IMR-90 (cell line): ENCODE measurements around the gene TP53TG5. TPM values are rescaled to one million over a fixed set of nuclear protein-coding genes. Genes with fewer than 3 reads are reported as not detected.

Experiments
- ATAC-seq: fragments of 200-7000 bp; cut with Tn5 transposase; 2 replicates; pipeline ENCODE4 v1.9.1; 2020; ENCODE audit warnings: low read depth, mild to moderate bottlenecking, moderate library complexity
- BruUV-seq: library from RNA; stranded (reverse); fragments of 400-500 nt; replicated peaks from 2 replicates; lab custom pipeline; 2021; lab: Mats Ljungman, UMichigan
- CTCF ChIA-PET: fragments of 300-600 bp; formaldehyde crosslinking; extraction: SDS; loops from one replicate; lab custom pipeline; 2021; ENCODE audit warnings: antibody characterized with exemption; lab: Yijun Ruan, JAX
- POLR2A ChIA-PET: fragments of 300-600 bp; sonication (Branson Sonifier 250); formaldehyde crosslinking; loops from one replicate; lab custom pipeline; 2022; ENCODE audit warnings: antibody characterized with exemption; ENCODE audit not compliant: unreplicated experiment; lab: Charles Lee
- DNase-seq: peaks from one replicate; pipeline ENCODE4 v3.0.0; 2013
- H2AFZ ChIP-seq: replicated peaks from 2 replicates; pipeline ENCODE3; 2013; ENCODE audit warnings: low read length, mild to moderate bottlenecking; ENCODE audit not compliant: poor library complexity
- H2AK5ac ChIP-seq: 2 replicates; pipeline ENCODE4 v1.6.1; 2013; ENCODE audit warnings: low read depth, low read length, inconsistent platforms
- H2AK9ac ChIP-seq: replicated peaks from 2 replicates; pipeline ENCODE3; 2013; ENCODE audit warnings: mild to moderate bottlenecking, low read depth, low read length, moderate library complexity; ENCODE audit not compliant: poor library complexity
- H2BK120ac ChIP-seq: 2 replicates; pipeline ENCODE4 v1.6.1; 2013; ENCODE audit warnings: low read depth, low read length, inconsistent platforms
- H2BK15ac ChIP-seq: 3 replicates; pipeline ENCODE4 v1.6.1; 2013; ENCODE audit warnings: low read depth, low read length, inconsistent platforms
- H2BK20ac ChIP-seq: 2 replicates; pipeline ENCODE4 v1.6.1; 2013; ENCODE audit warnings: low read depth, mild to moderate bottlenecking, inconsistent platforms, low read length, moderate library complexity
- H2BK5ac ChIP-seq: 2 replicates; pipeline ENCODE4 v1.6.1; 2013; ENCODE audit warnings: mild to moderate bottlenecking, low read depth, low read length, inconsistent platforms; ENCODE audit not compliant: poor library complexity, severe bottlenecking
- H3K14ac ChIP-seq: replicated peaks from 2 replicates; pipeline ENCODE4 v1.6.1; 2013; ENCODE audit warnings: low read depth, low read length, inconsistent platforms
- H3K18ac ChIP-seq: 2 replicates; pipeline ENCODE4 v1.6.1; 2013; ENCODE audit warnings: low read depth, low read length, control low read depth
- H3K23ac ChIP-seq: 2 replicates; pipeline ENCODE4 v1.6.1; 2013; ENCODE audit warnings: low read depth, low read length, inconsistent platforms
- H3K27ac ChIP-seq: 2 replicates; pipeline ENCODE4 v1.5.1; 2013; ENCODE audit warnings: mild to moderate bottlenecking, control low read depth, low read length; ENCODE audit not compliant: insufficient read depth
- H3K27me3 ChIP-seq: 2 replicates; pipeline ENCODE4 v1.6.1; 2013; ENCODE audit warnings: low read length; ENCODE audit not compliant: control insufficient read depth, insufficient read depth
- H3K36me3 ChIP-seq: 2 replicates; pipeline ENCODE4 v1.6.1; 2013; ENCODE audit warnings: low read length, mixed read lengths; ENCODE audit not compliant: control insufficient read depth, insufficient read depth
- H3K4ac ChIP-seq: 2 replicates; pipeline ENCODE4 v1.6.1; 2013; ENCODE audit warnings: low read depth, low read length, inconsistent platforms
- H3K4me1 ChIP-seq: 2 replicates; pipeline ENCODE4 v1.6.1; 2013; ENCODE audit warnings: low read length, mixed read lengths; ENCODE audit not compliant: control insufficient read depth, insufficient read depth
- H3K4me2 ChIP-seq: 2 replicates; pipeline ENCODE4 v1.6.1; 2013; ENCODE audit warnings: low read depth, mild to moderate bottlenecking, control low read depth, low read length, moderate library complexity
- H3K4me3 ChIP-seq: 2 replicates; pipeline ENCODE4 v1.5.1; 2013; ENCODE audit warnings: low read depth, mild to moderate bottlenecking, control low read depth, low read length, moderate library complexity; ENCODE audit not compliant: insufficient read depth
- H3K56ac ChIP-seq: 2 replicates; pipeline ENCODE4 v1.6.1; 2013; ENCODE audit warnings: low read length, inconsistent platforms; ENCODE audit not compliant: insufficient read depth; ENCODE audit errors: extremely low read depth
- H3K79me1 ChIP-seq, 2 experiments: 2 replicates each; pipeline ENCODE4 v1.6.1; 2013; ENCODE audit warnings: low read length in 2 of 2, inconsistent platforms in 1 of 2, low read depth in 1 of 2
- H3K9ac ChIP-seq: 2 replicates; pipeline ENCODE4 v1.6.1; 2013; ENCODE audit warnings: low read depth, low read length, control low read depth
- H3K9me1 ChIP-seq: 2 replicates; pipeline ENCODE4 v1.6.1; 2013; ENCODE audit warnings: low read length, inconsistent platforms; ENCODE audit not compliant: insufficient read depth
- H3K9me3 ChIP-seq: 2 replicates; pipeline ENCODE4 v1.6.1; 2013; ENCODE audit warnings: low read length; ENCODE audit not compliant: control insufficient read depth, insufficient read depth
- H4K20me1 ChIP-seq: 2 replicates; pipeline ENCODE4 v1.6.1; 2013; ENCODE audit warnings: low read length, inconsistent platforms; ENCODE audit not compliant: insufficient read depth
- H4K5ac ChIP-seq: 2 replicates; pipeline ENCODE4 v1.6.1; 2013; ENCODE audit warnings: mild to moderate bottlenecking, low read depth, low read length, control low read depth
- H4K8ac ChIP-seq, 2 experiments: 2 replicates each; pipeline ENCODE4 v1.6.1; 2013; ENCODE audit warnings: low read depth in 2 of 2, low read length in 2 of 2, control low read depth in 1 of 2, inconsistent platforms in 1 of 2
- H4K91ac ChIP-seq: 2 replicates; pipeline ENCODE4 v1.6.1; 2013; ENCODE audit warnings: low read depth, low read length, inconsistent platforms; ENCODE audit not compliant: insufficient read depth
- BHLHE40 ChIP-seq: fragments of 150-350 bp; IDR thresholded peaks from 2 replicates; pipeline ENCODE4 v1.6.1; 2016; ENCODE audit warnings: mild to moderate bottlenecking, low read depth, low read length
- CEBPB ChIP-seq: IDR thresholded peaks from 2 replicates; pipeline ENCODE4 v1.6.1; 2012; ENCODE audit warnings: low read depth, low read length, improper control_type of control experiment
- CHD1 ChIP-seq: IDR thresholded peaks from 2 replicates; pipeline ENCODE4 v1.6.1; 2012; ENCODE audit warnings: low read depth, low read length, improper control_type of control experiment
- ELK1 ChIP-seq: fragments of 150-350 bp; IDR thresholded peaks from 2 replicates; pipeline ENCODE4 v1.6.1; 2016; ENCODE audit warnings: low read depth, mild to moderate bottlenecking, low read length, moderate library complexity, borderline replicate concordance
- MAFK ChIP-seq: IDR thresholded peaks from 2 replicates; pipeline ENCODE4 v1.6.1; 2012; ENCODE audit warnings: low read depth, low read length, improper control_type of control experiment
- MAZ ChIP-seq: IDR thresholded peaks from 2 replicates; pipeline ENCODE4 v1.6.1; 2012; ENCODE audit warnings: low read depth, mild to moderate bottlenecking, low read length, improper control_type of control experiment, moderate library complexity, borderline replicate concordance
- MXI1 ChIP-seq: IDR thresholded peaks from 2 replicates; pipeline ENCODE4 v1.6.1; 2012; ENCODE audit warnings: low read depth, mild to moderate bottlenecking, low read length, moderate library complexity, borderline replicate concordance
- NFE2L2 ChIP-seq: fragments of 150-350 bp; IDR thresholded peaks from 2 replicates; pipeline ENCODE4 v1.6.1; 2016; ENCODE audit warnings: low read depth, mild to moderate bottlenecking, low read length
- POLR2A ChIP-seq: IDR thresholded peaks from 2 replicates; pipeline ENCODE4 v1.6.1; 2012; ENCODE audit warnings: mild to moderate bottlenecking, low read depth, low read length
- RAD21 ChIP-seq: IDR thresholded peaks from 2 replicates; pipeline ENCODE4 v1.6.1; 2012; ENCODE audit warnings: low read length, improper control_type of control experiment
- RFX5 ChIP-seq: IDR thresholded peaks from 2 replicates; pipeline ENCODE4 v1.8.0; 2012; ENCODE audit warnings: low read depth, mild to moderate bottlenecking, low read length, moderate library complexity
- WGBS, 2 experiments: methylation state at CpG; one replicate each; pipeline versions ENCODE4 v1.1.5 to v1.1.7; 2013; ENCODE audit warnings: missing lambda C conversion rate in 2 of 2; ENCODE audit not compliant: insufficient read length in 1 of 2; ENCODE audit errors: extremely low coverage in 2 of 2; 5-methylcytosine and 5-hydroxymethylcytosine counted together
- dilution Hi-C: fragments of 300-500 bp; cut with HindIII; formaldehyde crosslinking; loops from one replicate; pipeline ENCODE4 v1.14.3; 2018; ENCODE audit warnings: low sequenced_read_pairs; ENCODE audit not compliant: unreplicated experiment
- in situ Hi-C: fragments of 300-500 bp; cut with MboI; formaldehyde crosslinking; loops from 3 replicates; pipeline ENCODE4 v1.14.3; 2019; ENCODE audit warnings: low sequenced_read_pairs, inconsistent platforms, mixed read lengths
- intact Hi-C: fragments of 100-400 bp; cut with micrococcal nuclease; formaldehyde crosslinking; loops from 2 replicates; pipeline ENCODE4 v1.10.0; 2022
- polyA plus RNA-seq, 3 experiments: library from polyadenylated mRNA; depleted of rRNA; stranded (reverse); fragments of >200 nt; gene quantifications; 2 replicates each; pipeline ENCODE4 v1.2.3, GENCODE V29; 2012; ENCODE audit warnings: low replicate concordance in 1 of 3
- total RNA-seq: library from RNA; depleted of rRNA; stranded (reverse); fragments of >200 nt; gene quantifications from 2 replicates; pipeline ENCODE4 v1.2.3, GENCODE V29; 2012
- TF ChIP-seq, protein P1 (sequence below): conservative IDR thresholded peaks from 2 replicates; pipeline ENCODE4 v1.5.1; 2012; ENCODE audit warnings: mild to moderate bottlenecking, low read depth, low read length, improper control_type of control experiment
- TF ChIP-seq, protein P2 (sequence below): fragments of 150-350 bp; IDR thresholded peaks from 2 replicates; pipeline ENCODE4 v1.6.1; 2017; ENCODE audit warnings: mild to moderate bottlenecking, antibody characterized with exemption, low read length, low read depth

The TP53TG5 gene
- total and polyA plus RNA-seq, 2 of the 4 experiments (the other 2 are of a cell fraction) = not detected

DNA sequence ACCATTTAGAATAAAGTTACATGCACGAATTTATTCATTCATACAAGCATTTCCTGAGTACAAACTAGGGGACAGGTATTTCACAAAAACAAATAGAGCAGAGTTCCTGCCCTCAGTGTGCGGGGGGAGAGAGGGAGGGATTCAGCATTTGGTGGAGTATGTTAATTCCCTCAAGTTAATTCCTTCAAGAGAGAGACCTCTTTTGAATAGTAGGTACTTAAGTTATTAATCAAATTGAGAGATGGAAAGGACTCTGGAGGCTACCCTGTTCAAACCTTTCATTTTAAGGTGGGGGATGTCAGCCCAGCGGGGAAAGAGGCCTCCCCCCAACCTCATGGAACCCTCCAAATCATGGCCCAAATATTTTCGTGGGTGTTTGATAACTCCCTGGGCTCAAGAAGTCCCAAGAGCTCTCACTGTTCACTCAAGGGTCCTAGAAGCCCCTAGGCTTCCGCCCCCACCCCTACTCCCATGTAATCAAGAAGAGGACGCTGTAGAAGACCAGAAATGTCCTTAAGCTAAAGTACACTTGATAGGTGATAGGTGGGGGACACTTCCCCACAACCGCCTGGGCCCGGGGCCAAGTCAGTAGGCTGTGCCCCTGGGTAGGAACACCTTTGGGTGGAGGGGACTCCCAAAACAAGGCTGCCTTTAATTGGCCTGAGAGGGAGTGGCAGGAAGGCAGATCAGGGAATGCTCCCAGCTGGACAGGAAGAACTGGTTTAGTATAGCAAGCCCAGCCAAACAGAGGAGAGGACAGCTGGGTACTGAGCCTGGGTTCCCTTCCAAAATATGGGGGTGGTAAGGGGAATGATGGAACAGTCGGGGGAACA lies 32.8 kb downstream of the TP53TG5 start:
- peak overlapping the region; percentile 92 for H3K23ac ChIP-seq
- TF ChIP-seq, protein P1, sequence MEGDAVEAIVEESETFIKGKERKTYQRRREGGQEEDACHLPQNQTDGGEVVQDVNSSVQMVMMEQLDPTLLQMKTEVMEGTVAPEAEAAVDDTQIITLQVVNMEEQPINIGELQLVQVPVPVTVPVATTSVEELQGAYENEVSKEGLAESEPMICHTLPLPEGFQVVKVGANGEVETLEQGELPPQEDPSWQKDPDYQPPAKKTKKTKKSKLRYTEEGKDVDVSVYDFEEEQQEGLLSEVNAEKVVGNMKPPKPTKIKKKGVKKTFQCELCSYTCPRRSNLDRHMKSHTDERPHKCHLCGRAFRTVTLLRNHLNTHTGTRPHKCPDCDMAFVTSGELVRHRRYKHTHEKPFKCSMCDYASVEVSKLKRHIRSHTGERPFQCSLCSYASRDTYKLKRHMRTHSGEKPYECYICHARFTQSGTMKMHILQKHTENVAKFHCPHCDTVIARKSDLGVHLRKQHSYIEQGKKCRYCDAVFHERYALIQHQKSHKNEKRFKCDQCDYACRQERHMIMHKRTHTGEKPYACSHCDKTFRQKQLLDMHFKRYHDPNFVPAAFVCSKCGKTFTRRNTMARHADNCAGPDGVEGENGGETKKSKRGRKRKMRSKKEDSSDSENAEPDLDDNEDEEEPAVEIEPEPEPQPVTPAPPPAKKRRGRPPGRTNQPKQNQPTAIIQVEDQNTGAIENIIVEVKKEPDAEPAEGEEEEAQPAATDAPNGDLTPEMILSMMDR = no peak
- TF ChIP-seq MAZ = no peak
- no peak for TF ChIP-seq ELK1
- TF ChIP-seq CEBPB = no peak
- TF ChIP-seq RFX5 = no peak
- TF ChIP-seq MXI1 = no peak
- TF ChIP-seq NFE2L2 = no peak
- TF ChIP-seq RAD21 = no peak
- no peak; the same call in none of the 2 replicates for TF ChIP-seq POLR2A
- TF ChIP-seq MAFK = no peak
- TF ChIP-seq, protein P2, sequence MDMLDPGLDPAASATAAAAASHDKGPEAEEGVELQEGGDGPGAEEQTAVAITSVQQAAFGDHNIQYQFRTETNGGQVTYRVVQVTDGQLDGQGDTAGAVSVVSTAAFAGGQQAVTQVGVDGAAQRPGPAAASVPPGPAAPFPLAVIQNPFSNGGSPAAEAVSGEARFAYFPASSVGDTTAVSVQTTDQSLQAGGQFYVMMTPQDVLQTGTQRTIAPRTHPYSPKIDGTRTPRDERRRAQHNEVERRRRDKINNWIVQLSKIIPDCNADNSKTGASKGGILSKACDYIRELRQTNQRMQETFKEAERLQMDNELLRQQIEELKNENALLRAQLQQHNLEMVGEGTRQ = no peak
- no peak for TF ChIP-seq CHD1
- no peak for TF ChIP-seq BHLHE40

More for the DNA sequence above, 32.8 kb downstream of the TP53TG5 start:
- dilution Hi-C loops = no loop called here
- H4K5ac ChIP-seq = peak overlapping the region; percentile 39; the same call in 1 of the 2 replicates
- CTCF ChIA-PET = no interaction called here
- ATAC-seq (no peak), DNase-seq (no peak)
- H3K79me1 ChIP-seq = peaks cover 0 to 74% of the 10 kb centered on the region in 2 experiments; a peak in 3 of 4 replicates
- H2BK15ac ChIP-seq = peak overlapping the region; percentile 32; the same call in 2 of the 3 replicates
- H3K27ac ChIP-seq = peak overlapping the region; percentile 91
- peak overlapping the region; percentile 84 for H2BK120ac ChIP-seq
- POLR2A ChIA-PET = interaction anchor here (1.3 to 1.9 kb wide), 3 partner anchors 10 to 426 kb away, joined by 3 to 5 read pairs (median 4); no protein-coding TSS in a partner anchor
- peak overlapping the region; percentile 24 for H3K56ac ChIP-seq
- H3K9me3 ChIP-seq = no peaks in the 10 kb centered on the region
- peak overlapping the region; percentile 43 for H2AK9ac ChIP-seq
- peak overlapping the region; percentile 63; the same call in 1 of the 2 replicates for H2AK5ac ChIP-seq
- H2BK20ac ChIP-seq = peak overlapping the region; percentile 57; the same call in 1 of the 2 replicates
- H3K4me2 ChIP-seq = peak overlapping the region; percentile 80
- H3K27me3 ChIP-seq = no peaks in the 10 kb centered on the region
- peak overlapping the region; percentile 80 for H4K91ac ChIP-seq
- H3K9me1 ChIP-seq = peaks cover 20% of the 10 kb centered on the region; the same call in 1 of the 2 replicates
- H3K36me3 ChIP-seq = peaks cover 16% of the 10 kb centered on the region
- peak overlapping the region; percentile 73 for H2BK5ac ChIP-seq
- peak overlapping the region; percentile 54 for H3K18ac ChIP-seq
- H2AFZ ChIP-seq = no peak overlapping the region
- BruUV-seq = no TSS peak
- H3K14ac ChIP-seq = peak overlapping the region; percentile 94
- 100% methylated on average over 1 of the region's 9 CpGs; no CpG with 5 or more reads in 1 of the 2 experiments for WGBS, 2 experiments
- peak overlapping the region; percentile 95 for H3K9ac ChIP-seq
- peak overlapping the region; percentile 54 for H3K4ac ChIP-seq
- in situ Hi-C loops = loop anchor here (25.0 kb wide), 1 partner anchor 567 kb away; the partner anchor contains the start of gene PLTP
- H4K8ac ChIP-seq = peak overlapping the region; percentile 32 to 43; a peak in 2 of 4 replicates
- H3K4me3 ChIP-seq = peak overlapping the region; percentile 74
- intact Hi-C loops = no loop called here
- peaks cover 48% of the 10 kb centered on the region for H3K4me1 ChIP-seq
- peaks cover 42% of the 10 kb centered on the region for H4K20me1 ChIP-seq
